NCI-H187 treated with DMSO at 0.1 percent for 48 hours (cell line): ENCODE measurements around the gene GSTA5.
"Not testable (repeated sequence)": the region's sequence is repeated elsewhere in the genome, so short reads cannot be mapped to it uniquely, and the experiment has no call there.

ENCODE experiments used
- DNase-seq: peaks from one replicate; lab custom pipeline; 2025; lab: John Stamatoyannopoulos, UW

The GSTA5 gene

GRCh38 chr6:52788478-52788877 lies 52.1 kb downstream of the GSTA5 start:
- DNase-seq: no peak

GRCh38 chr6:52787917-52788316 lies 52.7 kb downstream of the GSTA5 start:
- DNase-seq: no peak

- no peak for DNase-seq
Measured at GRCh38 chr6:52786249-52786956, 54.2 kb downstream of the GSTA5 start.

- not testable (repeated sequence) for DNase-seq
Measured at GRCh38 chr6:52782696-52783274, 57.8 kb downstream of the GSTA5 start.

GRCh38 chr6:52782209-52782608 lies 58.4 kb downstream of the GSTA5 start:
- not testable (repeated sequence) for DNase-seq
